GM18505 (cell line): ENCODE data around the gene HERC2.

Source experiments
- ATAC-seq: cut with Tn5 transposase; IDR thresholded peaks from one replicate; pipeline ENCODE4 v1.9.1; 2021; ENCODE audit not compliant: unreplicated experiment
- POLR2A ChIP-seq: IDR thresholded peaks from 4 replicates; pipeline ENCODE4 v1.6.1; 2011; ENCODE audit warnings: borderline replicate concordance; ENCODE audit not compliant: insufficient read depth, insufficient read length; ENCODE audit errors: extremely low read depth

HERC2 gene

DNA sequence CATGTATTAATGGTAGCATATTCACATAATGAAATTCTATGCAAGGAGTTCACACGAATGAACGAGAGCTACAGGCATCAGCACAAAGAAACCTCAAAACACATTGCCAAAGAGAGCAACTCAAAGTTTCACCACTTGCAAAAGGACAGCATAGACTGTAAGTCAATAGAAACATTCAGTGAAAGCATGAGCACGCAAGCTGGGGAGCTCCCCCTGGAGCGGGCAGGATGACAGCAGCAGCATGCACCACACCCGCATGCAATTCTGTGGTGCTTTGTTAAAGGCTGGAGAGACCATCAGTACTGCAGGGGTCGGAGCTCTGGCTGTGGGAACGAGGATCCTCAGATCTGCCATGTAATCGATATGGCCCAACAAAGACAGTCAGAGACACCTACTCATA, 241.6 kb downstream of the HERC2 start:
- no peak for ATAC-seq

DNA sequence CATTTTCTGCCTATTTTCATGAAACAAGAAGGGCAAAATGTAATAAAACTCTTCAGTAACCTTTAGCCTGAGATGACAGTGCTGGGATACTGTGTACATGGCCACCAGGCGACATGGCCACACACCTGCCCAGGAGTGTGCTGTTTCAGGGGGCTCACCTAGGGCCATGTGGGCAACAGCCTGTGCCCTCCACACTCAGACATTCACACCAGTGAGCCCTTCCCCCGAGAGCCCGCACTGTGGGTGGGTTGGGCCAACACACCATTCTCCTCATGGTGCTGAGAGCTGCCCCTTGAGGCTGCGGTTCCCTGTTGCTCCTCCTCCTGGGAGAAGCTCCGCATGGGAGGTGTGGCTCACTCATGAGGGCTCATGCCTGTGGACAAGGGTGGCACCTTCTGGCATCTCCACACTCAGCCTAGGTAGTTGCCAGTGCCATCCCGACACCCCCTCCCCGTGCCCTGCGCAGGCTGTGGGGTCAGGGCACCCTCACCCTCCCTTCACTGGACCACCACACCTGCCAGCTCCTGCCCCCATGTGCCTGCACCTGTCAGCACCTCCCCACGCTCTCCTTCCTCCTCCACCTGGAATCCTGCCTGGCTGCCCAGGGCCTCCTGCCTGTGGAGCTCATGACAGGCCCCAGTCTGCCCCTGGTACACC, 242.5 kb downstream of the HERC2 start:
- ATAC-seq = no peak
- TF ChIP-seq POLR2A = no peak

More for the DNA sequence above, 241.6 kb downstream of the HERC2 start:
- no peak for TF ChIP-seq POLR2A

DNA sequence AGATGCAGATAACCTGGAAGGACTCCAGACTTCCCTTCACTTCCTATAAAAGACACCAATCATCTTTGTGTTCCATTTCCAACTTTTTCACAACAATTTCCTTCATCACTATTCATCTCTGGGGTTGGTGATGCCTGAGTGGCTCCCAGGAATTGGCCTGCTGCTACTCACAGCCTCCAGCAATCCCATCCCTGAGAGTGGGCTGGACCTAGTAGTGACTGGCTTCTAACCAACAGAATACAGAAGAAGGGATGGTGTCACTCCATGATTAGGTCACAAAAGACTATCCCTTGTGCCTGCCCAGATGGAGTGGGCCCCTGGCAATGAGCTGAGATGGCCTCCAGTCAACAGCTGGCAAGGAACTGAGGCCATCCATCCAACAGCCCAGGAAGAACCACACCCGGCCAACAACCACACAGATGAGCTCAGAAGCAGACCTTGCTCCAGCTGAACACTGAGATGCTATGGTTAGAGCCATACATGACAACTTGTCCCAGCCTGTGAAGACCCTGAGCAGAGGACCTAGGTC, 243.7 kb downstream of the HERC2 start:
- no peak for TF ChIP-seq POLR2A
- ATAC-seq = no peak

DNA sequence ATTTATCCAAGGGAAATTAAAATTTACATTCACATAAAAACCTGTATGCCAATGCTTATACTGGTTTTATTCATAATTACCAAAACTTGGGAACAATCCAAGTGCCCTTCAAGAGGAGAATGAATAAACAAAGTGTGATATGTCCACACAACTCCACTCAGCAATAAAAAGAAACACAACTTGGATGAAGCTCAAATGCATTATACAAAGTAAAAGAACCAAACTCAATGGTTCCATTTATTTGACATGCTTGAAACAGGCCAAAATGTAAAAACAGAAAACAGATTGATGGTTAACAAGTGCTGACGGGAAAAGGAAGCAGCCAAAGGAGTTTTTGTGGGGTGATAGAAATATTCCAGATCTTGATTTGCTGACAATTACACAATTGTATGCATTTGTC, 246.4 kb downstream of the HERC2 start:
- no peak for TF ChIP-seq POLR2A
- ATAC-seq = no peak

DNA sequence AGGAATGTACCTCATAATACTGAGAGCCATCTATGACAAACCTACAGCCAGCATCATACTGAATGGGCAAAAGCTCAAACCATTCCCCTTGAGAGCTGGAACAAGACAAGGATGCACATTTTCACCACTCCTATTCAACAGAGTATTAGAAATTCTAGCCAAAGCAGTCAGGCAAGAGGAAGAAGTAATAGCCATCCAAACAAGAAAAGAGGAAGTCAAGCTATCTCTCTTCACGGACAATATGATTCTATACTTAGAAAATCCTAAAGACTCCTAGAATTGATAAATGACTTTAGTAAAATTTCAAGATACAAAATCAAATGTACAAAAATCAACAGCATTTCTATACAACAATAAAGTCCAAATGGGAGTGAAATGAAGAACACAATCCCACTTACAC, 253.0 kb downstream of the HERC2 start:
- no peak for ATAC-seq
- TF ChIP-seq POLR2A = no peak

DNA sequence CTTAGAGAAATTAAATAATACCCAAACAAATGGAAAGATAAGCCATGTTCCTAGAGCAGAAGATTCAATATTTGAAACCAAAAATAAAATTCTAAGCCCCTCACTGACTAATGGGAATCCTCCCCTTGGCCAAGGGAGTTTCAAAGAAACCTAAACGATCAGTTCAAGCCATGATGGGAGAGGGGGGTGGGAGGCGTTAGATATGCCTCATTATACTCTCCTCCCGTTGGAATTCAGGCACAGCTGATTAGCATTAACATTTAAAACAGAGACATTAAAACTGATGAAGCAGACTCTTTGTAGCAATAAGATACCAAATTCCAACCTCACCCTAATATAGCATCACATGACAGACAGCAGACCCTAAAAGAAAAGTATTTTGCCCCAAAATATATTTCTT, 255.7 kb downstream of the HERC2 start:
- no peak for ATAC-seq
- TF ChIP-seq POLR2A = no peak
